Measurements from ENCODE around the gene ABCB8. TPM values are rescaled to one million over a fixed set of nuclear protein-coding genes. Genes with fewer than 3 reads are reported as not detected.
A peak's percentile ranks its signal among the peaks of the same experiment; 100 is the strongest.

Gene ABCB8
- total and polyA plus RNA-seq, 9 of the 15 experiments (the other 6 are each of a cell fraction or from before 2014, with no cell fraction given), result 7.6 to 106 (median 36.3) TPM

DNA sequence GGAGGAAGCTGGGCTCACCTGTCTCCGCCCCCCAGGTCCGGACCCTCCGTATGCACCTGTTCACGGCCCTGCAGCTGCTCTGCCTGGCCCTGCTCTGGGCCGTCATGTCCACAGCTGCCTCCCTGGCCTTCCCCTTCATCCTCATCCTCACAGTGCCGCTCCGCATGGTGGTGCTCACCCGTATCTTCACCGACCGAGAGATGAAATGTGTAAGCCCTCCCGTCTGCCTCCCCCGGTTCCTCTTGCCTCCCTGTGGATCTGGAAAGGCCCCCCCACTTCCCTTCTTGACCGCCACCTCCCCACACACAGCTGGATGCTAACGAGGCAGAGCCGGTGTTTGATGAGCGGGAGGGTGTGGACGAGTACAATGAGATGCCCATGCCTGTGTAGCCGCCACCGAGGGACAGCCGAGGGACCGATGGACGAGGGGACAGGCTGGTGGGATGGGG lies 47.8 kb downstream of the ABCB8 start (continued):
- TF ChIP-seq, protein P1, sequence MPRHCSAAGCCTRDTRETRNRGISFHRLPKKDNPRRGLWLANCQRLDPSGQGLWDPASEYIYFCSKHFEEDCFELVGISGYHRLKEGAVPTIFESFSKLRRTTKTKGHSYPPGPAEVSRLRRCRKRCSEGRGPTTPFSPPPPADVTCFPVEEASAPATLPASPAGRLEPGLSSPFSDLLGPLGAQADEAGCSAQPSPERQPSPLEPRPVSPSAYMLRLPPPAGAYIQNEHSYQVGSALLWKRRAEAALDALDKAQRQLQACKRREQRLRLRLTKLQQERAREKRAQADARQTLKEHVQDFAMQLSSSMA (CRISPR knock-in tag; IDR thresholded peaks at IDR 0.05), result no peak
- TF ChIP-seq KDM5B (IDR thresholded peaks at IDR 0.05; ENCODE audit: insufficient replicate concordance, low read depth, low read length) (peak; percentile 27), ETV5 (CRISPR knock-in tag; IDR thresholded peaks at IDR 0.05; ENCODE audit: low read depth) (no peak), ASH1L (IDR thresholded peaks at IDR 0.05; ENCODE audit: borderline replicate concordance, low read depth, partially characterized antibody) (no peak), SUPT5H (IDR thresholded peaks at IDR 0.05) (peak; percentile 69), ZNF445 (CRISPR knock-in tag; IDR thresholded peaks at IDR 0.05; ENCODE audit: low read depth) (no peak), HNRNPLL (IDR thresholded peaks at IDR 0.05; ENCODE audit: low read depth, low read length, poor library complexity, severe bottlenecking) (no peak), FOSL1 (tag; conservative IDR thresholded peaks at IDR 0.05) (no peak), NCOA6 (IDR thresholded peaks at IDR 0.05) (no peak), NR2C2 (CRISPR knock-in tag; IDR thresholded peaks at IDR 0.05) (no peak), NR2C2 (tag; IDR thresholded peaks at IDR 0.05) (no peak), ZNF696 (CRISPR knock-in tag; conservative IDR thresholded peaks at IDR 0.05) (no peak), SAP30 (IDR thresholded peaks at IDR 0.05; ENCODE audit: borderline replicate concordance, insufficient read depth, low read depth, low read length, poor library complexity, severe bottlenecking) (no peak), IRF2 (CRISPR knock-in tag; IDR thresholded peaks at IDR 0.05) (no peak), TRIM24 (IDR thresholded peaks at IDR 0.05) (no peak)
- TF ChIP-seq, protein P2, sequence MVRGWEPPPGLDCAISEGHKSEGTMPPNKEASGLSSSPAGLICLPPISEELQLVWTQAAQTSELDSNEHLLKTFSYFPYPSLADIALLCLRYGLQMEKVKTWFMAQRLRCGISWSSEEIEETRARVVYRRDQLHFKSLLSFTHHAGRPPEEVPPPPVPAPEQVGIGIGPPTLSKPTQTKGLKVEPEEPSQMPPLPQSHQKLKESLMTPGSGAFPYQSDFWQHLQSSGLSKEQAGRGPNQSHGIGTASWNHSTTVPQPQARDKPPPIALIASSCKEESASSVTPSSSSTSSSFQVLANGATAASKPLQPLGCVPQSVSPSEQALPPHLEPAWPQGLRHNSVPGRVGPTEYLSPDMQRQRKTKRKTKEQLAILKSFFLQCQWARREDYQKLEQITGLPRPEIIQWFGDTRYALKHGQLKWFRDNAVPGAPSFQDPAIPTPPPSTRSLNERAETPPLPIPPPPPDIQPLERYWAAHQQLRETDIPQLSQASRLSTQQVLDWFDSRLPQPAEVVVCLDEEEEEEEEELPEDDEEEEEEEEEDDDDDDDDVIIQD (CRISPR knock-in tag; IDR thresholded peaks at IDR 0.05), result no peak
- TF ChIP-seq, protein P3, sequence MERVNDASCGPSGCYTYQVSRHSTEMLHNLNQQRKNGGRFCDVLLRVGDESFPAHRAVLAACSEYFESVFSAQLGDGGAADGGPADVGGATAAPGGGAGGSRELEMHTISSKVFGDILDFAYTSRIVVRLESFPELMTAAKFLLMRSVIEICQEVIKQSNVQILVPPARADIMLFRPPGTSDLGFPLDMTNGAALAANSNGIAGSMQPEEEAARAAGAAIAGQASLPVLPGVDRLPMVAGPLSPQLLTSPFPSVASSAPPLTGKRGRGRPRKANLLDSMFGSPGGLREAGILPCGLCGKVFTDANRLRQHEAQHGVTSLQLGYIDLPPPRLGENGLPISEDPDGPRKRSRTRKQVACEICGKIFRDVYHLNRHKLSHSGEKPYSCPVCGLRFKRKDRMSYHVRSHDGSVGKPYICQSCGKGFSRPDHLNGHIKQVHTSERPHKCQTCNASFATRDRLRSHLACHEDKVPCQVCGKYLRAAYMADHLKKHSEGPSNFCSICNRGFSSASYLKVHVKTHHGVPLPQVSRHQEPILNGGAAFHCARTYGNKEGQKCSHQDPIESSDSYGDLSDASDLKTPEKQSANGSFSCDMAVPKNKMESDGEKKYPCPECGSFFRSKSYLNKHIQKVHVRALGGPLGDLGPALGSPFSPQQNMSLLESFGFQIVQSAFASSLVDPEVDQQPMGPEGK (CRISPR knock-in tag; IDR thresholded peaks at IDR 0.05; ENCODE audit: borderline replicate concordance), result no peak
- TF ChIP-seq, protein P4, sequence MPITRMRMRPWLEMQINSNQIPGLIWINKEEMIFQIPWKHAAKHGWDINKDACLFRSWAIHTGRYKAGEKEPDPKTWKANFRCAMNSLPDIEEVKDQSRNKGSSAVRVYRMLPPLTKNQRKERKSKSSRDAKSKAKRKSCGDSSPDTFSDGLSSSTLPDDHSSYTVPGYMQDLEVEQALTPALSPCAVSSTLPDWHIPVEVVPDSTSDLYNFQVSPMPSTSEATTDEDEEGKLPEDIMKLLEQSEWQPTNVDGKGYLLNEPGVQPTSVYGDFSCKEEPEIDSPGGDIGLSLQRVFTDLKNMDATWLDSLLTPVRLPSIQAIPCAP (CRISPR knock-in tag; IDR thresholded peaks at IDR 0.05; ENCODE audit: borderline replicate concordance), result no peak
- TF ChIP-seq, protein P5, sequence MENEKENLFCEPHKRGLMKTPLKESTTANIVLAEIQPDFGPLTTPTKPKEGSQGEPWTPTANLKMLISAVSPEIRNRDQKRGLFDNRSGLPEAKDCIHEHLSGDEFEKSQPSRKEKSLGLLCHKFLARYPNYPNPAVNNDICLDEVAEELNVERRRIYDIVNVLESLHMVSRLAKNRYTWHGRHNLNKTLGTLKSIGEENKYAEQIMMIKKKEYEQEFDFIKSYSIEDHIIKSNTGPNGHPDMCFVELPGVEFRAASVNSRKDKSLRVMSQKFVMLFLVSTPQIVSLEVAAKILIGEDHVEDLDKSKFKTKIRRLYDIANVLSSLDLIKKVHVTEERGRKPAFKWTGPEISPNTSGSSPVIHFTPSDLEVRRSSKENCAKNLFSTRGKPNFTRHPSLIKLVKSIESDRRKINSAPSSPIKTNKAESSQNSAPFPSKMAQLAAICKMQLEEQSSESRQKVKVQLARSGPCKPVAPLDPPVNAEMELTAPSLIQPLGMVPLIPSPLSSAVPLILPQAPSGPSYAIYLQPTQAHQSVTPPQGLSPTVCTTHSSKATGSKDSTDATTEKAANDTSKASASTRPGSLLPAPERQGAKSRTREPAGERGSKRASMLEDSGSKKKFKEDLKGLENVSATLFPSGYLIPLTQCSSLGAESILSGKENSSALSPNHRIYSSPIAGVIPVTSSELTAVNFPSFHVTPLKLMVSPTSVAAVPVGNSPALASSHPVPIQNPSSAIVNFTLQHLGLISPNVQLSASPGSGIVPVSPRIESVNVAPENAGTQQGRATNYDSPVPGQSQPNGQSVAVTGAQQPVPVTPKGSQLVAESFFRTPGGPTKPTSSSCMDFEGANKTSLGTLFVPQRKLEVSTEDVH (IDR thresholded peaks at IDR 0.05; ENCODE audit: low read depth, partially characterized antibody), result peak; percentile 51
- TF ChIP-seq, protein P6, sequence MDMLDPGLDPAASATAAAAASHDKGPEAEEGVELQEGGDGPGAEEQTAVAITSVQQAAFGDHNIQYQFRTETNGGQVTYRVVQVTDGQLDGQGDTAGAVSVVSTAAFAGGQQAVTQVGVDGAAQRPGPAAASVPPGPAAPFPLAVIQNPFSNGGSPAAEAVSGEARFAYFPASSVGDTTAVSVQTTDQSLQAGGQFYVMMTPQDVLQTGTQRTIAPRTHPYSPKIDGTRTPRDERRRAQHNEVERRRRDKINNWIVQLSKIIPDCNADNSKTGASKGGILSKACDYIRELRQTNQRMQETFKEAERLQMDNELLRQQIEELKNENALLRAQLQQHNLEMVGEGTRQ (CRISPR knock-in tag; IDR thresholded peaks at IDR 0.05), result no peak

Data from K562 (cell line).